Endothelial cell (in vitro differentiated cells): ENCODE data around the gene PPRC1. TPM values are rescaled to one million over a fixed set of nuclear protein-coding genes. Genes with fewer than 3 reads are reported as not detected.
"Not testable (repeated sequence)": the region's sequence is repeated elsewhere in the genome, so short reads cannot be mapped to it uniquely, and the experiment has no call there.

Source experiments
- DNase-seq: peaks from one replicate; pipeline ENCODE4 v3.0.0; 2021; ENCODE audit warnings: low spot score
- H3K27ac Mint-ChIP-seq: one replicate; pipeline ENCODE4 v1.8.0; 2021; ENCODE audit warnings: mixed read lengths, inconsistent platforms; ENCODE audit not compliant: unreplicated experiment
- H3K27me3 Mint-ChIP-seq: one replicate; pipeline ENCODE4 v1.8.0; 2021; ENCODE audit warnings: mild to moderate bottlenecking, moderate library complexity, mixed read lengths, inconsistent platforms; ENCODE audit not compliant: unreplicated experiment
- H3K36me3 Mint-ChIP-seq: one replicate; pipeline ENCODE4 v1.8.0; 2021; ENCODE audit warnings: mild to moderate bottlenecking, low read depth, mixed read lengths, inconsistent platforms; ENCODE audit not compliant: unreplicated experiment
- H3K4me1 Mint-ChIP-seq: one replicate; pipeline ENCODE4 v1.8.0; 2021; ENCODE audit warnings: mild to moderate bottlenecking, mixed read lengths, inconsistent platforms; ENCODE audit not compliant: unreplicated experiment
- H3K4me3 Mint-ChIP-seq: one replicate; pipeline ENCODE4 v1.8.0; 2021; ENCODE audit warnings: mild to moderate bottlenecking, mixed read lengths, inconsistent platforms; ENCODE audit not compliant: unreplicated experiment
- H3K9me3 Mint-ChIP-seq: one replicate; pipeline ENCODE4 v1.8.0; 2021; ENCODE audit warnings: mixed read lengths, inconsistent platforms; ENCODE audit not compliant: unreplicated experiment
- total RNA-seq: library from RNA; stranded (reverse); fragmentation: NEBNext Ultra II Directional; extraction: Animal tissue kit (Norgen Biotek cat#: 25700); gene quantifications from one replicate; pipeline ENCODE4 v1.2.1, GENCODE V29; 2021; ENCODE audit not compliant: unreplicated experiment
- TF ChIP-seq, protein P1 (sequence below): fragments of 200-600 bp; sonication (generic); IDR thresholded peaks from one replicate; pipeline ENCODE4 v1.5.0; 2021; ENCODE audit warnings: antibody characterized with exemption; ENCODE audit not compliant: unreplicated experiment

The PPRC1 gene
- total RNA-seq, 1 donor from 2014 or later, result 29.9 TPM

- no peak overlapping the region for H3K27ac Mint-ChIP-seq
- H3K27me3 Mint-ChIP-seq, result peaks cover 2% of the 10 kb centered on the region
- peak overlapping the region; percentile 22 for H3K4me3 Mint-ChIP-seq
- H3K4me1 Mint-ChIP-seq, result no peaks in the 10 kb centered on the region
- peaks cover 20% of the 10 kb centered on the region for H3K36me3 Mint-ChIP-seq
- no peak for DNase-seq
- TF ChIP-seq, protein P1, sequence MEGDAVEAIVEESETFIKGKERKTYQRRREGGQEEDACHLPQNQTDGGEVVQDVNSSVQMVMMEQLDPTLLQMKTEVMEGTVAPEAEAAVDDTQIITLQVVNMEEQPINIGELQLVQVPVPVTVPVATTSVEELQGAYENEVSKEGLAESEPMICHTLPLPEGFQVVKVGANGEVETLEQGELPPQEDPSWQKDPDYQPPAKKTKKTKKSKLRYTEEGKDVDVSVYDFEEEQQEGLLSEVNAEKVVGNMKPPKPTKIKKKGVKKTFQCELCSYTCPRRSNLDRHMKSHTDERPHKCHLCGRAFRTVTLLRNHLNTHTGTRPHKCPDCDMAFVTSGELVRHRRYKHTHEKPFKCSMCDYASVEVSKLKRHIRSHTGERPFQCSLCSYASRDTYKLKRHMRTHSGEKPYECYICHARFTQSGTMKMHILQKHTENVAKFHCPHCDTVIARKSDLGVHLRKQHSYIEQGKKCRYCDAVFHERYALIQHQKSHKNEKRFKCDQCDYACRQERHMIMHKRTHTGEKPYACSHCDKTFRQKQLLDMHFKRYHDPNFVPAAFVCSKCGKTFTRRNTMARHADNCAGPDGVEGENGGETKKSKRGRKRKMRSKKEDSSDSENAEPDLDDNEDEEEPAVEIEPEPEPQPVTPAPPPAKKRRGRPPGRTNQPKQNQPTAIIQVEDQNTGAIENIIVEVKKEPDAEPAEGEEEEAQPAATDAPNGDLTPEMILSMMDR, result no peak
- peaks cover 19% of the 10 kb centered on the region for H3K9me3 Mint-ChIP-seq
Measured at GRCh38 chr10:102184606-102185005, 51.8 kb downstream of the PPRC1 start.

DNA sequence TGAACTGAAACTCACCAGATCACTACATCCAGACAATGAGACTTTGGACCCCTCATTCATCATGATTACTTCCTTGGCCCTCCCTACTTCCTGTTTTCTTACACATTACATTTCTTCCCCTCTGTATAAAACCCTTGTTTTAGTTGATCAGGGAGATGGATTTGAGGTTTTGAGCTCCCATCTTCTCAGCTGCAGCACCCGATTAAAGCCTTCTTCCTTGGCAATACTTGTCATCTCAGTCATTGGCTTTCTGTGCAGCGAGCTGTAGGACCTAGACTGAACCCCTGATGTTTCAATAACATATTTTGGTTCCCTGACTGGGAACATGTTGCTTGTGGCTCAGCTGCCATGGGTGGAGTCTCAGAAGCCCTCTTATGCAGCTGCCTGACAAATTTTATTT, 52.4 kb downstream of the PPRC1 start:
- no peak for DNase-seq
- H3K4me1 Mint-ChIP-seq, result no peaks in the 10 kb centered on the region
- TF ChIP-seq, protein P1, result no peak
- peaks cover 20% of the 10 kb centered on the region for H3K36me3 Mint-ChIP-seq
- no peak overlapping the region for H3K4me3 Mint-ChIP-seq
- no peak overlapping the region for H3K27ac Mint-ChIP-seq
- peaks cover 2% of the 10 kb centered on the region for H3K27me3 Mint-ChIP-seq
- peaks cover 19% of the 10 kb centered on the region for H3K9me3 Mint-ChIP-seq

GRCh38 chr10:102185811-102186527, 53.1 kb downstream of the PPRC1 start:
- Mint-ChIP-seq H3K36me3 (peaks cover 20% of the 10 kb centered on the region), H3K9me3 (peaks cover 19% of the 10 kb centered on the region), H3K27ac (no peak overlapping the region), H3K27me3 (peaks cover 2% of the 10 kb centered on the region), H3K4me1 (no peaks in the 10 kb centered on the region), H3K4me3 (no peak overlapping the region)
- no peak for DNase-seq
- TF ChIP-seq, protein P1, result no peak

GRCh38 chr10:102188298-102188940, 55.6 kb downstream of the PPRC1 start:
- Mint-ChIP-seq H3K27ac (no peak overlapping the region), H3K27me3 (peaks cover 6% of the 10 kb centered on the region), H3K4me3 (no peak overlapping the region), H3K36me3 (peaks cover 20% of the 10 kb centered on the region), H3K9me3 (peaks cover 22% of the 10 kb centered on the region), H3K4me1 (no peaks in the 10 kb centered on the region)
- TF ChIP-seq, protein P1, result no peak
- DNase-seq, result no peak

DNA sequence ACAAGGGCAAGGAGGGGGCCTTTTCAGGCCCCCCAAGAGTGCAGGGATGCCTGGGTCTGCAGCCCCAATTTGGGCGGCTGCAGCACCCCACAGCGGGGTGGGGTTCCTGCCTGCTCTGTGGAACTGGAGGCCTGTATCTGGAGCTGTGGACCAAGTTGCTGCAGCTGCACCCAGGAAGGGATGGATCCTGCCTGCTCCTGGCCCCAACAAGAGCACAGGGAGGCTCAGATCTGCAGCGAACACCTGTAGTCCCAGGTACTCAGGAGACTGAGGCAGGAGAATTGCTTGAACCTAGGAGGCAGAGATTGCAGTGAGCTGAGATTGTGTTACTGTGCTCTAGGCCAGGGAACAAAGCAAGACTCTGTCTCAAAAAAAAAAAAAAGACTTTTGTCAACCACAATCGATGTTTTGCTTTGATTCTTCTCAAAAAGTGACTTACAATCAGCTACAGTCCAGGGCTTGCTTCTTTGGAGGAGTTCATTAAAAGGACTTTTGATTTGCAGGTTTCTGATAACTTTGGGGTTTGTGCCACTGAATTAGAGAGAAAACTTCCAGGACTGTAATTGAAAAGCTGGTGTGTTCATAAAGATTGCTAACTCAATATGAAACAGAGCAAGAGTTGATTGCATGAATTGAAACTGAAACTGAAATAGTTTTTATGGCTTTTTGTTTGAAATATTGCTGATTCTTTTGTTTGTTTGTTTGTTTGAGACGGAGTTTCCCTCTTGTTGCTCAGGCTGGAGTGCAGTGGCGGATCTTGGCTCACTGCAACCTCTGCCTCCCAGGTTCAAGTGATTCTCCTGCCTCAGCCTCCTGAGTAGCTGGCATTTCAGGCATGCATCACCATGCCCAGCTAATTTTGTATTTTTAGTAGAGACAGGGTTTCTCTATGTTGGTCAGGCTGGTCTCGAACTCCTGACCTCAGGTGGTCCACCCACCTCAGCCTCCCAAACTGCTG, 56.4 kb downstream of the PPRC1 start:
- peaks cover 21% of the 10 kb centered on the region for H3K9me3 Mint-ChIP-seq
- not testable (repeated sequence) for H3K27ac Mint-ChIP-seq, H3K4me3 Mint-ChIP-seq

More for the DNA sequence above, 56.4 kb downstream of the PPRC1 start:
- not testable (repeated sequence) for DNase-seq, H3K4me1 Mint-ChIP-seq, H3K27me3 Mint-ChIP-seq
- peaks cover 19% of the 10 kb centered on the region for H3K36me3 Mint-ChIP-seq
